Lung microvascular endothelial cell (primary cell): ENCODE measurements around the gene ESYT1. TPM values are rescaled to one million over a fixed set of nuclear protein-coding genes. Genes with fewer than 3 reads are reported as not detected.
A peak's percentile ranks its signal among the peaks of the same experiment; 100 is the strongest.

Source experiments
- DNase-seq, 2 donors: peaks; one replicate each; pipeline versions ENCODE4 v3.0.0 to v3.0.0-alpha.2; 2010; ENCODE audit warnings: low read depth in 2 of 2
- total RNA-seq: library from RNA; depleted of rRNA; stranded (reverse); fragments of >200 nt; gene quantifications from 2 replicates; pipeline ENCODE4 v1.2.1, GENCODE V29; 2014

ESYT1 gene
- total RNA-seq, 1 donor from 2014 or later = 326 TPM

DNA sequence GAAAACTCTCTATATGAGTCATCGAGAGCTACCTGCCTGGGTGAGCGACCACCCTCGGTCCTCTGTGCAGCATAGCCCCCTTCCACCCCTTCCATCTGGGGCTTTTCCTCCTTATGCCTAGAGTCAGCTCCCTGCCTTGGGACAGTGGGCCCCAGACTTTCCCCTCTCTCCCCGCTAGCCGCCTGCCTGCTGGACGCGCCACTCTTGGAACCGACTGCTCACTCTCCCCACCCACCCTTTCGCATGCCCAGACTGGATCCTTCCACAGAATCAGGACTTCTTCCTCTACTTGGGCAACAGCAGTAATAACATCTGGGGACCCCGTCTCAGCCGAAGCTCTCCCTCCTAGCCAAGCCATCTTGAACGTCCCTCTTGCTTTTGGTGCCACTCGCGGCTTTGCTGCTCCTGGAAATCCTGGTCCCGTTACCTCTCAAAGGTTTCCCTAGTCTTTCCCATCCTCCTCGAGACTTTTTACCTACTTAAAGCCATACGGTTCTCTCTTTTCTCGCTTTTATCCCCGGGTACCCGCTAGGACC is 671 bp downstream of the ESYT1 start:
- DNase-seq = peak in 1 of 2 donors; percentile 45

- DNase-seq = peak; percentile 39 to 62
These were observed 1.3 kb downstream of the ESYT1 start for GRCh38 chr12:56129206-56129941.

DNA sequence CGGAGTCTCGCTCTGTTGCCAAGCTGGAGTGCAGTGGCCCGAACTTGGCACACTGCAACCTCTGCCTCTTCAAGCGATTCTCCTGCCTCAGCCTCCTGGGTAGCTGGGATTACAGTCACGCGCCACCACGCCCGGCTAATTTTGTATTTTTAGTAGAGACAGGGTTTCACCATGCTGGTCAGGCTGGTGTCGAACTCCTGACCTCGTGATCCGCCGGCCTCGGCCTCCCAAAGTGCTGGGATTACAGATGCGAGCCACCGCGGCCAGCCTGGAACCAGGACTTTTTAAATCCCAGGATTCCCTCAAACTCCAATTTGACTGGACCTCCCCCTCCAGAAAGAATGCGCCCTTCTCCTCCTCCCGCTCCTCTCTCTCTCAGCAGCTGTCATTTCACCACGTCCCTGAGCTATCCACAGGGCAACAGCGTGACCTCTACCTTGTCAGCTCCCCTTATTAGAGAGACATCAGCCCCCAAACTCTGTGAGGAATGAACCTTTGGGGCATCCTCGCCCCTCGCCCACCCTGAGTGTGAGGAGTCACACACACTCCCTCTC is 2.0 kb downstream of the ESYT1 start:
- DNase-seq = no peak

- no peak for DNase-seq
These were observed 2.8 kb downstream of the ESYT1 start for GRCh38 chr12:56130876-56131275.

GRCh38 chr12:56134897-56135296 is 6.8 kb downstream of the ESYT1 start:
- DNase-seq = no peak

GRCh38 chr12:56137853-56138571 is 9.9 kb downstream of the ESYT1 start:
- no peak for DNase-seq

DNA sequence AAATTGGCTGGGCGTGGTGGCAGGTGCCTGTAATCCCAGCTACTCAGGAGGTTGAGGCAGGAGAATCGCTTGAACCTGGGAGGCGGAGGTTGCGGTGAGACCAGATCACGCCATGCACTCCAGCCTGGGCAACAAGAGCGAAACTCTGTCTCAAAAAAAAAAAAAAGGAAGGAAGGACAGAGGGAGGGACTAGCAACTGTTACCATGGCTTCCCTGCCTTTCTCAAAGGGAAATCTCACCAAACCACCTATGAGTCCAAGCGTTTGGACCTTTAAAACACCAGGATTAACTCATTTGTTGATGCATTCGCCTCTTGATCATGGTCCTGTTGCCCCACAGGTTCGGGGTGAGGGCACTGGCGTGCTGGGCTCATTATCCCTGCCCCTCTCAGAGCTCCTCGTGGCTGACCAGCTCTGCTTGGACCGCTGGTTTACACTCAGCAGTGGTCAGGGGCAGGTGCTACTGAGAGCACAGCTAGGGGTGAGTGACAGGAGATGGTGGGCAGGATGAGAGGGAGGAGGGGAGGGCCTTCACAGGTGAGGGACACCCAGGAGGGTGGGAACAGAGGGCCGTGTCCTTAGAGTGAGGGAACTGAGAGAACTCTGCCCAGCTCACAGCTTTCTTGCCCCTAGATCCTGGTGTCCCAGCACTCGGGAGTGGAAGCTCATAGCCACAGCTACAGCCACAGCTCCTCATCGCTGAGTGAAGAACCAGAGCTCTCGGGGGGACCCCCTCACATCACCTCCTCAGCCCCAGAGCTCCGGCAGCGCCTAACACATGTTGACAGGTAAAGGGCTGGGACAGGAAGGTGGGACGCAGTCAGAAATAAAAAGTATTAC is 14.1 kb downstream of the ESYT1 start:
- DNase-seq = no peak

- peak in 1 of 2 donors; percentile 29 for DNase-seq
These were observed 15.2 kb downstream of the ESYT1 start for GRCh38 chr12:56143217-56143616.

DNA sequence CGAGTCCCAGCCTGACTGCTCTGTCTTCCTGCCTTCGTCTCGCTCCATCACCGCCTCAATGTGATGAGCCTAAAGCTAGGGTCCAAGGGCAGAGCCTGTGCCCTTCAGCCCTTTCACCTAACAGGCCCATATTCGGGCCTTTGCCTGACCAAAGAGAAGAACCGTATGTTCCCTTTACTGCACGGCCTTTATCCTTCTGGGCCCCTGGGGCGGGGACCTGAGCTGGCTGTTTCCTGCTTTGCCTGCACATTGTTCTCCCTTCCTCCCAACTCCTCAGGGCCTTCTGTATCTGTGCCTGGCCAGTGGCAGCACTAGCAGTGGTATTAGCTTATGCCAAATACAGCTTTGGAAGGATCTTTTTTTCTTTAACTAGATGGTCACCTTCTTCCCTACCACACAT is 15.8 kb downstream of the ESYT1 start:
- peak; percentile 58 to 76 for DNase-seq

GRCh38 chr12:56145217-56145616 is 17.1 kb downstream of the ESYT1 start:
- DNase-seq = no peak

- DNase-seq = peak; percentile 78 to 83
These were observed 18.7 kb downstream of the ESYT1 start for GRCh38 chr12:56146492-56147460.

DNA sequence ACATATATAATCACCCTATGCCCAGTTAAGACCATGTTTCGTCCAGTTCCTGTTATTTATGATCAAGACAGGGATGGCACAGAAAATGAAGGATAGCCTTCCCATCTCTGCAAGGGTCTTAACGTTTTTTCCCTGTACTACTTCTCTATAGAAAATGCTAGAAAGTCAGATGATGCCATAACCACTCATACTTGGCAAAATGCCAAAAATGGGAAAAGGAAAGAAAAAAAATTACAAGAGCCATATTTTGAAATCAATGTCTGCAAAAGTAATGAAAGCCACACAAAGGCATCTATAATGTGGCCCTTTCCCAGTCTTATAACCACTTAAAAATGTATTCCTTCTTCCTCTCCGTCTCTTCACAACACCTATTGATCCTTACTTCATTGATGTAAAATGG is 22.5 kb downstream of the ESYT1 start:
- peak; percentile 55 to 58 for DNase-seq

DNA sequence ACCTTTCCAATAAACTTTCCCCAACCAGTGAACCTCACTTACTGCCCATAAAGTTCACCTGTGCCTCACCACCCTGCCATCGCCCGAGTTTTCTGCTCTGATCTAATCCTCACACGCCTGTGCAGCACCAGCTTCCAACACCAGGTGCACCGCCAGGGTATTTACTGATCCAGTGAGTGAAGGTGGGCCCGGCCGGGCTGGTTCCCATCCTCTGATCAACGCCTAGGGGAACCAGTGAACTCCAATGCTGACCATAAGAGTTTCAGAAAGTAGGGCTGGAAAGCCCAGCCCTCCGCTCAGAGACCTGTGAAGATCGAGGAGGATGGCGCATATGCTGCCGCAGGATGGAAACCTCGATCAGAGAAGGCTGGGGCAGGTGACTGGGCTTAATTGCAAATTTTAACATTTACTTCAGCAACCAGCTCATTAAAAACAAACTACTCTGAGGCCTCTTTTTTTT is 23.6 kb downstream of the ESYT1 start:
- peak in 1 of 2 donors; percentile 54 for DNase-seq

- peak; percentile 94 to 95 for DNase-seq
These were observed 24.2 kb downstream of the ESYT1 start, which contains the start of gene MYL6B for GRCh38 chr12:56152132-56152755. Gene MYL6B, plus strand, starts transcription at chr12:56152587. Its CDS starts 1,332 bp downstream, at chr12:56153919.

DNA sequence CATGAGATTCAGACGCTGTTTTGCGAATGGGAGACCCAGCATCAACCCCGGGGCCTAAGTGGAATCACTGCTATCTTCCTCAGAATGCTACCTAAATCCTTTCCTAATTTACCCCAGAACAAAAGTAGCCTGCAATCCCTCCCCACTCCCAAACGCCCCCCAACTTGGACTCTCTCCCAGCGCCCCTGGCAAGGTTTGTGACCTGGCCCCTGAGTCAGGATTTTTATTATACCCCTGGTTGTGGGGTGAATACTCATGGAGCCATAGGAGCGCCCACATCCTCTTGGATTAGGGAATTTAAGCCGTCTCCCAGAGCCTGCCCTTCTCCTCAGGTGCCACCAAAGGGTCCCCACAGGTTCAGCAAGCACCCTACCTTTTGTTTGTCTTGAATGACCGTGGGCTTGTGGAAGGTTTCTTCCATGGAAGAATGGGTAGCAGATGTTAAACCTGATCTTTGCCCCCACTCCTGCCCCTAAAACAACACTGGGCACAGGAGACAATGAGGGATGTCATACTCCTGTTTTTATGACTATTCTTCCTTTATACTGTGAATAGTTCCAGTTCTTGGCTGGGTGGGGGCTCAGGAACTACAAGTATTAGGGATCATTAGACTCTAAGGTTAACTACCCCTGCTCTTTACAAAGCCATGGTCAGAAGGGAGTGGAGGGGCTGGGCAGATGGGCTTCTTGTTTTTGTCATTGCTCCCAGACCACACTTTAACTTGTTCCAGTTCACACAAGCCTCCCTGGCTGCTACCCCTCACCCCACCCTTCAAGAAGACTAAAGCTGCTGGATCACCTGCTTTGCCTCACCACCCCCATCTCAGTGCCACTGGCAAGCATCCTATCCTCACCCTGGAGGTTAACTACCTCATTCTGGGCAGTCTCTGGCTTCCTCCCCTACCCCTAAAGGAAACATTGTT is 24.9 kb downstream of the ESYT1 start:
- DNase-seq = no peak

DNA sequence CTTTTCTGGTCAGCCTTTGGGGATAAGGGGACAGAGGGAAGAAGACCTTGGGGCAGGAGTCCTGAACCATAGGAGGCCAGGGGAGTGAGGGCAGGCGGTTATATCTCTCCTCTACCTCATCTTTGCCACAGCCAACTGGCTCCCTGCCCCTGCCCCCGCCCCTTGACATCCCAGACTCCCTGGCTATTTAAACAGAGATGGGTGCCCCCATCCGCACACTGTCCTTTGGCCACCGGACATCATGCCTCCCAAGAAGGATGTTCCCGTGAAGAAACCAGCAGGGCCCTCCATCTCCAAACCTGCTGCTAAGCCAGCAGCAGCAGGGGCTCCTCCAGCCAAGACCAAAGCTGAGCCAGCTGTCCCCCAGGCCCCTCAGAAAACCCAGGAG is 25.6 kb downstream of the ESYT1 start:
- DNase-seq = no peak

GRCh38 chr12:56154246-56154771 is 26.2 kb downstream of the ESYT1 start:
- no peak for DNase-seq

DNA sequence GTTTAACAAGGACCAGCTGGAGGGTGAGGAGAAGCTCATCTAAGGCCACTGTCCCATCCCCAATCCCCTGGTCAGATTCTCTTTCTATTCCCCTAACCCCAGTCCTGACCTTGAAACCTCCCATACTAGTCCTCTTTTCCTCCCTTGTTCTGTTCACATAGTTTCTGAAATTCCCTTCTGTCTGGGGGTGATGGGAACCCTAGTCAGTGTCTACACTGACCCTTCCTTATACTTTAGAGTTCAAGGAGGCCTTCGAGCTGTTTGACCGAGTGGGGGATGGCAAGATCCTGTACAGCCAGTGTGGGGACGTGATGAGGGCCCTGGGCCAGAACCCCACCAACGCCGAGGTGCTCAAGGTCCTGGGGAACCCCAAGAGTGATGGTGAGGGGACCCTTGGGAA is 26.8 kb downstream of the ESYT1 start:
- DNase-seq = no peak
